ENCODE measurements around the gene EIF4G3.
"Not testable (repeated sequence)": the region's sequence is repeated elsewhere in the genome, so short reads cannot be mapped to it uniquely, and the experiment has no call there.

EIF4G3 gene

GRCh38 chr1:20819818-20820217, 356.9 kb downstream of the EIF4G3 start:
- TF ChIP-seq TAF1 (IDR thresholded peaks at IDR 0.05; ENCODE audit: borderline replicate concordance, low read depth, low read length): no peak
- no peak for DNase-seq (ENCODE audit: insufficient read length)
- no peak for FAIRE-seq

- no peak for FAIRE-seq
- no peak for TF ChIP-seq TAF1 (IDR thresholded peaks at IDR 0.05; ENCODE audit: borderline replicate concordance, low read depth, low read length)
- TF ChIP-seq POLR2AphosphoS5 (IDR thresholded peaks at IDR 0.05; ENCODE audit: low read depth, low read length): no peak
- no peak for TF ChIP-seq POLR2A (IDR thresholded peaks at IDR 0.05; ENCODE audit: low read depth, low read length)
- no peak for DNase-seq (ENCODE audit: insufficient read length)
Observed at GRCh38 chr1:20814534-20814871, 362.2 kb downstream of the EIF4G3 start.

- FAIRE-seq: no peak
- TF ChIP-seq POLR2A (IDR thresholded peaks at IDR 0.05; ENCODE audit: low read depth, low read length): no peak
- TF ChIP-seq TAF1 (IDR thresholded peaks at IDR 0.05; ENCODE audit: borderline replicate concordance, low read depth, low read length): no peak
Observed at GRCh38 chr1:20811916-20812315, 364.8 kb downstream of the EIF4G3 start.

GRCh38 chr1:20793236-20793635, 383.5 kb downstream of the EIF4G3 start:
- no peak for DNase-seq (ENCODE audit: insufficient read length)
- TF ChIP-seq TAF1 (IDR thresholded peaks at IDR 0.05; ENCODE audit: borderline replicate concordance, low read depth, low read length): no peak
- no peak for FAIRE-seq

More at GRCh38 chr1:20811916-20812315, 364.8 kb downstream of the EIF4G3 start:
- no peak for DNase-seq (ENCODE audit: insufficient read length)

- DNase-seq (ENCODE audit: insufficient read length): no peak
- no peak for TF ChIP-seq POLR2AphosphoS5 (IDR thresholded peaks at IDR 0.05; ENCODE audit: low read depth, low read length)
- no peak for TF ChIP-seq POLR2A (IDR thresholded peaks at IDR 0.05; ENCODE audit: low read depth, low read length)
- no peak for TF ChIP-seq TAF1 (IDR thresholded peaks at IDR 0.05; ENCODE audit: borderline replicate concordance, low read depth, low read length)
- no peak for FAIRE-seq
Observed at GRCh38 chr1:20792196-20792595, 384.5 kb downstream of the EIF4G3 start.

- DNase-seq (ENCODE audit: insufficient read length) (no peak), FAIRE-seq (no peak)
- TF ChIP-seq POLR2A (IDR thresholded peaks at IDR 0.05; ENCODE audit: low read depth, low read length) (no peak), POLR2AphosphoS5 (IDR thresholded peaks at IDR 0.05; ENCODE audit: low read depth, low read length) (no peak), TAF1 (IDR thresholded peaks at IDR 0.05; ENCODE audit: borderline replicate concordance, low read depth, low read length) (no peak)
Observed at GRCh38 chr1:20790785-20791184, 385.9 kb downstream of the EIF4G3 start.

GRCh38 chr1:20789598-20789997, 387.1 kb downstream of the EIF4G3 start:
- FAIRE-seq; DNase-seq (ENCODE audit: insufficient read length): not testable (repeated sequence)

- FAIRE-seq (peak; percentile 54), DNase-seq (ENCODE audit: insufficient read length) (no peak)
- TF ChIP-seq POLR2AphosphoS5 (IDR thresholded peaks at IDR 0.05; ENCODE audit: low read depth, low read length): no peak
- TF ChIP-seq TAF1 (IDR thresholded peaks at IDR 0.05; ENCODE audit: borderline replicate concordance, low read depth, low read length): no peak
- no peak for TF ChIP-seq POLR2A (IDR thresholded peaks at IDR 0.05; ENCODE audit: low read depth, low read length)
Observed at GRCh38 chr1:20787840-20788795, 388.6 kb downstream of the EIF4G3 start.

- TF ChIP-seq POLR2A (IDR thresholded peaks at IDR 0.05; ENCODE audit: low read depth, low read length) (peak; percentile 81), POLR2AphosphoS5 (IDR thresholded peaks at IDR 0.05; ENCODE audit: low read depth, low read length) (peak; percentile 50), TAF1 (IDR thresholded peaks at IDR 0.05; ENCODE audit: borderline replicate concordance, low read depth, low read length) (0 out of 2 replicates have a peak, but pooled peaks have one; percentile 9)
- FAIRE-seq: peak; percentile 87
- peak; percentile 62 for DNase-seq (ENCODE audit: insufficient read length)
Observed at GRCh38 chr1:20787029-20787839, 389.5 kb downstream of the EIF4G3 start, which contains the start of gene HP1BP3. Gene HP1BP3 (minus strand): TSS chr1:20787307. CDS start chr1:20780440, 6,867 bp downstream.

GRCh38 chr1:20786253-20787028, 390.3 kb downstream of the EIF4G3 start:
- FAIRE-seq (peak; percentile 95), DNase-seq (ENCODE audit: insufficient read length) (peak; percentile 80)
- TF ChIP-seq POLR2A (IDR thresholded peaks at IDR 0.05; ENCODE audit: low read depth, low read length): peak; percentile 78; the same call in 1 of the 2 replicates
- no peak; the same call in 1 of the 2 replicates for TF ChIP-seq TAF1 (IDR thresholded peaks at IDR 0.05; ENCODE audit: borderline replicate concordance, low read depth, low read length)
- peak; percentile 59 for TF ChIP-seq POLR2AphosphoS5 (IDR thresholded peaks at IDR 0.05; ENCODE audit: low read depth, low read length)

- TF ChIP-seq TAF1 (IDR thresholded peaks at IDR 0.05; ENCODE audit: borderline replicate concordance, low read depth, low read length) (no peak), POLR2AphosphoS5 (IDR thresholded peaks at IDR 0.05; ENCODE audit: low read depth, low read length) (no peak), POLR2A (IDR thresholded peaks at IDR 0.05; ENCODE audit: low read depth, low read length) (no peak)
- FAIRE-seq: no peak
- peak; percentile 6 for DNase-seq (ENCODE audit: insufficient read length)
Observed at GRCh38 chr1:20785907-20786252, 390.8 kb downstream of the EIF4G3 start.
